HG03103 (cell line): ENCODE data around the gene NAV1.
"Not testable (repeated sequence)": the region's sequence is repeated elsewhere in the genome, so short reads cannot be mapped to it uniquely, and the experiment has no call there.

ENCODE experiments used
- ATAC-seq: cut with Tn5 transposase; IDR thresholded peaks from one replicate; pipeline ENCODE4 v1.9.1; 2021; ENCODE audit warnings: low read depth; ENCODE audit not compliant: unreplicated experiment

NAV1 gene

GRCh38 chr1:201562257-201562656, 23.3 kb downstream of the NAV1 start:
- ATAC-seq, result no peak

- ATAC-seq, result no peak
These were observed 23.9 kb downstream of the NAV1 start for GRCh38 chr1:201562659-201563405.

GRCh38 chr1:201563406-201563780, 24.5 kb downstream of the NAV1 start:
- no peak for ATAC-seq

- no peak for ATAC-seq
These were observed 25.0 kb downstream of the NAV1 start for GRCh38 chr1:201563941-201564340.

GRCh38 chr1:201565024-201565730, 26.2 kb downstream of the NAV1 start:
- ATAC-seq, result no peak

- ATAC-seq, result no peak
These were observed 27.0 kb downstream of the NAV1 start for GRCh38 chr1:201565771-201566528.

- ATAC-seq, result no peak
These were observed 27.5 kb downstream of the NAV1 start for GRCh38 chr1:201566529-201566823.

GRCh38 chr1:201566933-201567801, 28.2 kb downstream of the NAV1 start:
- no peak for ATAC-seq

- ATAC-seq, result no peak
These were observed 29.3 kb downstream of the NAV1 start for GRCh38 chr1:201568265-201568664.

- no peak for ATAC-seq
These were observed 29.9 kb downstream of the NAV1 start for GRCh38 chr1:201568859-201569294.

- ATAC-seq, result no peak
These were observed 31.4 kb downstream of the NAV1 start for GRCh38 chr1:201570181-201570885.

- no peak for ATAC-seq
These were observed 32.1 kb downstream of the NAV1 start for GRCh38 chr1:201570886-201571624.

GRCh38 chr1:201573030-201573429, 34.1 kb downstream of the NAV1 start:
- no peak for ATAC-seq

- ATAC-seq, result no peak
These were observed 35.0 kb downstream of the NAV1 start for GRCh38 chr1:201573923-201574322.

- ATAC-seq, result no peak
These were observed 37.0 kb downstream of the NAV1 start for GRCh38 chr1:201575912-201576311.

GRCh38 chr1:201576914-201577313, 38.0 kb downstream of the NAV1 start:
- ATAC-seq, result no peak

GRCh38 chr1:201578008-201578888, 39.3 kb downstream of the NAV1 start:
- no peak for ATAC-seq

GRCh38 chr1:201581371-201581770, 42.4 kb downstream of the NAV1 start:
- ATAC-seq, result not testable (repeated sequence)
